SIG-M5 (cell line): Measurements from ENCODE around the gene SYNPO2.
"Not testable (repeated sequence)": the region's sequence is repeated elsewhere in the genome, so short reads cannot be mapped to it uniquely, and the experiment has no call there.

Experiments
- DNase-seq: peaks from one replicate; lab custom pipeline; 2025; lab: John Stamatoyannopoulos, UW

SYNPO2 gene

GRCh38 chr4:119031218-119031617 lies 142.6 kb downstream of the SYNPO2 start:
- no peak for DNase-seq

- DNase-seq, result no peak
Measured at GRCh38 chr4:119032921-119033685, 144.4 kb downstream of the SYNPO2 start.

- DNase-seq, result no peak
Measured at GRCh38 chr4:119034276-119035008, 145.8 kb downstream of the SYNPO2 start.

GRCh38 chr4:119035951-119036737 lies 147.5 kb downstream of the SYNPO2 start:
- no peak for DNase-seq

GRCh38 chr4:119037709-119038108 lies 149.1 kb downstream of the SYNPO2 start:
- no peak for DNase-seq

GRCh38 chr4:119038116-119038841 lies 149.6 kb downstream of the SYNPO2 start:
- no peak for DNase-seq

- no peak for DNase-seq
Measured at GRCh38 chr4:119039160-119039559, 150.5 kb downstream of the SYNPO2 start.

GRCh38 chr4:119039779-119040178 lies 151.1 kb downstream of the SYNPO2 start:
- DNase-seq, result no peak

GRCh38 chr4:119040261-119040660 lies 151.6 kb downstream of the SYNPO2 start:
- no peak for DNase-seq

- DNase-seq, result no peak
Measured at GRCh38 chr4:119040694-119041185, 152.1 kb downstream of the SYNPO2 start.

GRCh38 chr4:119041396-119041795 lies 152.7 kb downstream of the SYNPO2 start:
- DNase-seq, result no peak

GRCh38 chr4:119041951-119042560 lies 153.4 kb downstream of the SYNPO2 start:
- DNase-seq, result peak; percentile 4

- DNase-seq, result no peak
Measured at GRCh38 chr4:119046263-119046662, 157.6 kb downstream of the SYNPO2 start.

- not testable (repeated sequence) for DNase-seq
Measured at GRCh38 chr4:119047059-119047458, 158.4 kb downstream of the SYNPO2 start.

- DNase-seq, result no peak
Measured at GRCh38 chr4:119048446-119048845, 159.8 kb downstream of the SYNPO2 start.

- no peak for DNase-seq
Measured at GRCh38 chr4:119049342-119049741, 160.7 kb downstream of the SYNPO2 start.

- no peak for DNase-seq
Measured at GRCh38 chr4:119050527-119051090, 162.0 kb downstream of the SYNPO2 start.

GRCh38 chr4:119053245-119053644 lies 164.6 kb downstream of the SYNPO2 start:
- no peak for DNase-seq

- no peak for DNase-seq
Measured at GRCh38 chr4:119053997-119054396, 165.3 kb downstream of the SYNPO2 start.

- no peak for DNase-seq
Measured at GRCh38 chr4:119057417-119057816, 168.8 kb downstream of the SYNPO2 start.

GRCh38 chr4:119059221-119059620 lies 170.6 kb downstream of the SYNPO2 start:
- DNase-seq, result no peak
